Measurements from ENCODE around the gene FERMT3. TPM values are rescaled to one million over a fixed set of nuclear protein-coding genes. Genes with fewer than 3 reads are reported as not detected.

Gene FERMT3
- total and polyA plus RNA-seq, 2 of the 8 experiments (the other 6 are each of a cell fraction or from before 2014, with no cell fraction given) = 1.4 to 3.7 TPM

DNA sequence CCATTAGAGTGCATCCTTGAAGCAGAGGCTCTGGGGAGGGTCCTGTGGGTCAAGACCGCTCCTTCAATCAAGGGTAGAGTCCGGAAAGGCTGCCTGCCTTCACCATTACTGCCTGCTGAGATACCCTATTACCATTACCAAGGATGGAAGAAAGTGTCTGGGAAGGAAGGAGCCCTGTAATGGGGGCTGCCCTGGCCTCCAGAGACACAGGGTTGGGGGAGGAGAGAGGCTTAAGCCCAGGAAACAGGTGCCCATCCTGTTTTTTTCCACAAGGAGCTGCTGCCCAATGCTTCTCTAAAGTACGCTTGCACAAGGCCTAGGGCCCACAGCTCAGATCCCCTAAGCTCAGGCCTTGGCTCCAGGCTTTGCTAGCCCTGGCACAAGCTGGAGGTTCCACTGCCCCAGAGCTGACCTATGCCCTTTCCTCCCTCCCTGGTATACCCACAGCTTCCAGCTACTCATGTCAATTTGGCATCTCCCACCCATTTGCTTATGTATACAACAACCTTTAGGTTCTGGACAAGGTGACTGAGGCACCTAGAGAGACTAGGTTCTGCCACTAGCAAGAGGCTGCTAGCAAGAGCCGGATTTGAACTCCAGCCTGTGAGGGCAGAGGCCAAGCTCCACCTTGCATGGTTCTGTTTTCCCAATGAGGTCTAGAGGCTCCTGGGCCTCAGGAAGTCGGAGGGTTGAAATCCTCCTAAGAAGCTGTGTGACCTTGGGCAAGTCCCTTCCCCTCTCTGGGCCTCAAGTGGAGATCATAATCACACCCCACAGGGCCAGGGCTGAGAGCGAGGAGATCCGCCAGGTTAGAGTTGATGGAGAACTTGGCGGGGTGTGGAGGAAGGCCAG lies 43.3 kb downstream of the FERMT3 start (continued):
- TF ChIP-seq, protein P1, sequence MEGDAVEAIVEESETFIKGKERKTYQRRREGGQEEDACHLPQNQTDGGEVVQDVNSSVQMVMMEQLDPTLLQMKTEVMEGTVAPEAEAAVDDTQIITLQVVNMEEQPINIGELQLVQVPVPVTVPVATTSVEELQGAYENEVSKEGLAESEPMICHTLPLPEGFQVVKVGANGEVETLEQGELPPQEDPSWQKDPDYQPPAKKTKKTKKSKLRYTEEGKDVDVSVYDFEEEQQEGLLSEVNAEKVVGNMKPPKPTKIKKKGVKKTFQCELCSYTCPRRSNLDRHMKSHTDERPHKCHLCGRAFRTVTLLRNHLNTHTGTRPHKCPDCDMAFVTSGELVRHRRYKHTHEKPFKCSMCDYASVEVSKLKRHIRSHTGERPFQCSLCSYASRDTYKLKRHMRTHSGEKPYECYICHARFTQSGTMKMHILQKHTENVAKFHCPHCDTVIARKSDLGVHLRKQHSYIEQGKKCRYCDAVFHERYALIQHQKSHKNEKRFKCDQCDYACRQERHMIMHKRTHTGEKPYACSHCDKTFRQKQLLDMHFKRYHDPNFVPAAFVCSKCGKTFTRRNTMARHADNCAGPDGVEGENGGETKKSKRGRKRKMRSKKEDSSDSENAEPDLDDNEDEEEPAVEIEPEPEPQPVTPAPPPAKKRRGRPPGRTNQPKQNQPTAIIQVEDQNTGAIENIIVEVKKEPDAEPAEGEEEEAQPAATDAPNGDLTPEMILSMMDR (IDR thresholded peaks at IDR 0.05; ENCODE audit: control extremely low read depth in 1 of 3, insufficient read depth in 1 of 3, low read depth in 1 of 3, low read length in 3 of 3) = peak in 1 of 3 experiments; percentile 4; a peak in 1 of 4 replicates

Data from H1 (cell line).